IMR-90 (cell line): ENCODE measurements around the gene QSOX2. TPM values are rescaled to one million over a fixed set of nuclear protein-coding genes. Genes with fewer than 3 reads are reported as not detected.

ENCODE experiments used
- ATAC-seq: fragments of 200-7000 bp; cut with Tn5 transposase; 2 replicates; pipeline ENCODE4 v1.9.1; 2020; ENCODE audit warnings: low read depth, mild to moderate bottlenecking, moderate library complexity
- BruUV-seq: library from RNA; stranded (reverse); fragments of 400-500 nt; replicated peaks from 2 replicates; lab custom pipeline; 2021; lab: Mats Ljungman, UMichigan
- CTCF ChIA-PET: fragments of 300-600 bp; formaldehyde crosslinking; extraction: SDS; loops from one replicate; lab custom pipeline; 2021; ENCODE audit warnings: antibody characterized with exemption; lab: Yijun Ruan, JAX
- POLR2A ChIA-PET: fragments of 300-600 bp; sonication (Branson Sonifier 250); formaldehyde crosslinking; loops from one replicate; lab custom pipeline; 2022; ENCODE audit warnings: antibody characterized with exemption; ENCODE audit not compliant: unreplicated experiment; lab: Charles Lee
- DNase-seq: peaks from one replicate; pipeline ENCODE4 v3.0.0; 2013
- H2AFZ ChIP-seq: replicated peaks from 2 replicates; pipeline ENCODE3; 2013; ENCODE audit warnings: low read length, mild to moderate bottlenecking; ENCODE audit not compliant: poor library complexity
- H2AK5ac ChIP-seq: 2 replicates; pipeline ENCODE4 v1.6.1; 2013; ENCODE audit warnings: low read depth, low read length, inconsistent platforms
- H2AK9ac ChIP-seq: replicated peaks from 2 replicates; pipeline ENCODE3; 2013; ENCODE audit warnings: mild to moderate bottlenecking, low read depth, low read length, moderate library complexity; ENCODE audit not compliant: poor library complexity
- H2BK120ac ChIP-seq: 2 replicates; pipeline ENCODE4 v1.6.1; 2013; ENCODE audit warnings: low read depth, low read length, inconsistent platforms
- H2BK15ac ChIP-seq: 3 replicates; pipeline ENCODE4 v1.6.1; 2013; ENCODE audit warnings: low read depth, low read length, inconsistent platforms
- H2BK20ac ChIP-seq: 2 replicates; pipeline ENCODE4 v1.6.1; 2013; ENCODE audit warnings: low read depth, mild to moderate bottlenecking, inconsistent platforms, low read length, moderate library complexity
- H2BK5ac ChIP-seq: 2 replicates; pipeline ENCODE4 v1.6.1; 2013; ENCODE audit warnings: mild to moderate bottlenecking, low read depth, low read length, inconsistent platforms; ENCODE audit not compliant: poor library complexity, severe bottlenecking
- H3K14ac ChIP-seq: replicated peaks from 2 replicates; pipeline ENCODE4 v1.6.1; 2013; ENCODE audit warnings: low read depth, low read length, inconsistent platforms
- H3K18ac ChIP-seq: 2 replicates; pipeline ENCODE4 v1.6.1; 2013; ENCODE audit warnings: low read depth, low read length, control low read depth
- H3K23ac ChIP-seq: 2 replicates; pipeline ENCODE4 v1.6.1; 2013; ENCODE audit warnings: low read depth, low read length, inconsistent platforms
- H3K27ac ChIP-seq: 2 replicates; pipeline ENCODE4 v1.5.1; 2013; ENCODE audit warnings: mild to moderate bottlenecking, control low read depth, low read length; ENCODE audit not compliant: insufficient read depth
- H3K27me3 ChIP-seq: 2 replicates; pipeline ENCODE4 v1.6.1; 2013; ENCODE audit warnings: low read length; ENCODE audit not compliant: control insufficient read depth, insufficient read depth
- H3K36me3 ChIP-seq: 2 replicates; pipeline ENCODE4 v1.6.1; 2013; ENCODE audit warnings: low read length, mixed read lengths; ENCODE audit not compliant: control insufficient read depth, insufficient read depth
- H3K4ac ChIP-seq: 2 replicates; pipeline ENCODE4 v1.6.1; 2013; ENCODE audit warnings: low read depth, low read length, inconsistent platforms
- H3K4me1 ChIP-seq: 2 replicates; pipeline ENCODE4 v1.6.1; 2013; ENCODE audit warnings: low read length, mixed read lengths; ENCODE audit not compliant: control insufficient read depth, insufficient read depth
- H3K4me2 ChIP-seq: 2 replicates; pipeline ENCODE4 v1.6.1; 2013; ENCODE audit warnings: low read depth, mild to moderate bottlenecking, control low read depth, low read length, moderate library complexity
- H3K4me3 ChIP-seq: 2 replicates; pipeline ENCODE4 v1.5.1; 2013; ENCODE audit warnings: low read depth, mild to moderate bottlenecking, control low read depth, low read length, moderate library complexity; ENCODE audit not compliant: insufficient read depth
- H3K56ac ChIP-seq: 2 replicates; pipeline ENCODE4 v1.6.1; 2013; ENCODE audit warnings: low read length, inconsistent platforms; ENCODE audit not compliant: insufficient read depth; ENCODE audit errors: extremely low read depth
- H3K79me1 ChIP-seq, 2 experiments: 2 replicates each; pipeline ENCODE4 v1.6.1; 2013; ENCODE audit warnings: low read length in 2 of 2, inconsistent platforms in 1 of 2, low read depth in 1 of 2
- H3K9ac ChIP-seq: 2 replicates; pipeline ENCODE4 v1.6.1; 2013; ENCODE audit warnings: low read depth, low read length, control low read depth
- H3K9me1 ChIP-seq: 2 replicates; pipeline ENCODE4 v1.6.1; 2013; ENCODE audit warnings: low read length, inconsistent platforms; ENCODE audit not compliant: insufficient read depth
- H3K9me3 ChIP-seq: 2 replicates; pipeline ENCODE4 v1.6.1; 2013; ENCODE audit warnings: low read length; ENCODE audit not compliant: control insufficient read depth, insufficient read depth
- H4K20me1 ChIP-seq: 2 replicates; pipeline ENCODE4 v1.6.1; 2013; ENCODE audit warnings: low read length, inconsistent platforms; ENCODE audit not compliant: insufficient read depth
- H4K5ac ChIP-seq: 2 replicates; pipeline ENCODE4 v1.6.1; 2013; ENCODE audit warnings: mild to moderate bottlenecking, low read depth, low read length, control low read depth
- H4K8ac ChIP-seq, 2 experiments: 2 replicates each; pipeline ENCODE4 v1.6.1; 2013; ENCODE audit warnings: low read depth in 2 of 2, low read length in 2 of 2, control low read depth in 1 of 2, inconsistent platforms in 1 of 2
- H4K91ac ChIP-seq: 2 replicates; pipeline ENCODE4 v1.6.1; 2013; ENCODE audit warnings: low read depth, low read length, inconsistent platforms; ENCODE audit not compliant: insufficient read depth
- MAFK ChIP-seq: IDR thresholded peaks from 2 replicates; pipeline ENCODE4 v1.6.1; 2012; ENCODE audit warnings: low read depth, low read length, improper control_type of control experiment
- MAZ ChIP-seq: IDR thresholded peaks from 2 replicates; pipeline ENCODE4 v1.6.1; 2012; ENCODE audit warnings: low read depth, mild to moderate bottlenecking, low read length, improper control_type of control experiment, moderate library complexity, borderline replicate concordance
- MXI1 ChIP-seq: IDR thresholded peaks from 2 replicates; pipeline ENCODE4 v1.6.1; 2012; ENCODE audit warnings: low read depth, mild to moderate bottlenecking, low read length, moderate library complexity, borderline replicate concordance
- POLR2A ChIP-seq: IDR thresholded peaks from 2 replicates; pipeline ENCODE4 v1.6.1; 2012; ENCODE audit warnings: mild to moderate bottlenecking, low read depth, low read length
- RCOR1 ChIP-seq: IDR thresholded peaks from 2 replicates; pipeline ENCODE4 v1.6.1; 2012; ENCODE audit warnings: mild to moderate bottlenecking, low read length, improper control_type of control experiment; ENCODE audit not compliant: insufficient replicate concordance
- WGBS, 2 experiments: methylation state at CpG; one replicate each; pipeline versions ENCODE4 v1.1.5 to v1.1.7; 2013; ENCODE audit warnings: missing lambda C conversion rate in 2 of 2; ENCODE audit not compliant: insufficient read length in 1 of 2; ENCODE audit errors: extremely low coverage in 2 of 2; 5-methylcytosine and 5-hydroxymethylcytosine counted together
- dilution Hi-C: fragments of 300-500 bp; cut with HindIII; formaldehyde crosslinking; loops from one replicate; pipeline ENCODE4 v1.14.3; 2018; ENCODE audit warnings: low sequenced_read_pairs; ENCODE audit not compliant: unreplicated experiment
- in situ Hi-C: fragments of 300-500 bp; cut with MboI; formaldehyde crosslinking; loops from 3 replicates; pipeline ENCODE4 v1.14.3; 2019; ENCODE audit warnings: low sequenced_read_pairs, inconsistent platforms, mixed read lengths
- intact Hi-C: fragments of 100-400 bp; cut with micrococcal nuclease; formaldehyde crosslinking; loops from 2 replicates; pipeline ENCODE4 v1.10.0; 2022
- polyA plus RNA-seq, 3 experiments: library from polyadenylated mRNA; depleted of rRNA; stranded (reverse); fragments of >200 nt; gene quantifications; 2 replicates each; pipeline ENCODE4 v1.2.3, GENCODE V29; 2012; ENCODE audit warnings: low replicate concordance in 1 of 3
- total RNA-seq: library from RNA; depleted of rRNA; stranded (reverse); fragments of >200 nt; gene quantifications from 2 replicates; pipeline ENCODE4 v1.2.3, GENCODE V29; 2012
- TF ChIP-seq, protein P1 (sequence below): conservative IDR thresholded peaks from 2 replicates; pipeline ENCODE4 v1.5.1; 2012; ENCODE audit warnings: mild to moderate bottlenecking, low read depth, low read length, improper control_type of control experiment

Gene QSOX2
- total and polyA plus RNA-seq, 2 of the 4 experiments (the other 2 are of a cell fraction): 5.9 to 12.9 TPM

DNA sequence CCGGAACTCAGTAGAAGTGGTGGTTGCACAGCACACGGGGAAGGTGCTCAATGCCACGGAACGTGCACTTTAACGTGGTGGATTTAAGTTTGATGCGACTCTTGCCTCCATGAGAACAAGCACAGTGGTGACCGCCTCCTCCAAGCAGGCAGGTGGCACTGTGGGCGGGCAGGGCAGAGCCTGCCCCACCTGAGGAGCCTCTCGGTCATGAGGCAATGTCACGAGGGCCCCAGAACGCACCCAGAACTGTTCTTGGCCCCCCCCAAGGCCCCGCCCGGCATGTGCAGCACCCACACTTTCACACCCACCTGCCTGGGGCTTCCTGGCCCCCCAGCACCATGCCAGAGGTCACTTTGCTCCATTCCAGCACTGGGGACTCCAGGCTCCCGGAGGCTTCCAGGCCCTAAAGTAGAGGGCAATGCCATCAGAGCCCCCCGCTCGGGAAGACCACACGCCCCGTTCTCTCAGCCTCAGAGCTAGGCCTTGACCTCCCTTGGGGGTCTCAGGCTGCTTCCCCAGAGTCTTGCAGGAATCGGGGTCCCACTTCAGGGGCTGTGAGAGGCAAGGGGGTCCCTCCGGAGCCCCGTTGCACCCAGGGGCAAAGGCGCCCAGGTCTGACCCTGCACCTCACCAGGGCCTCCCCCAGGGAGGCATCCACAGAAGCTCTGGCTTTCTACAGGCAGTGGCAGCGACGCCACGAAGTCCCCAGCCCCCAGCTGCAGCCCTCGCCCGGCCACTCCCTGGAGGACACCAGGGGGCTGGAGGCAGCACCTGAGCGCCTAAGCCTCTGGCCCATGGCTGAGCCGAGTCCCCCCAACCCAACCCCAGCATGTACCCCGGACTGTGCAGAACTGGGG is 44.3 kb upstream of the QSOX2 start:
- BruUV-seq: no TSS peak
- intact Hi-C loops: no loop called here
- Histone ChIP-seq H3K4me1 (no peaks in the 10 kb centered on the region), H3K4me2 (no peak overlapping the region), H3K4ac (no peak overlapping the region), H2BK120ac (no peak overlapping the region), H3K56ac (no peak overlapping the region), H2BK20ac (no peak overlapping the region), H2BK15ac (no peak overlapping the region), H3K4me3 (no peak overlapping the region), H3K79me1 (no peaks in the 10 kb centered on the region), H2AK9ac (no peak overlapping the region), H3K23ac (no peak overlapping the region), H2AK5ac (no peak overlapping the region), H3K18ac (no peak overlapping the region), H4K20me1 (no peaks in the 10 kb centered on the region), H3K27me3 (peaks cover 31% of the 10 kb centered on the region; the same call in 1 of the 2 replicates), H4K91ac (no peak overlapping the region), H4K5ac (no peak overlapping the region), H3K9me1 (no peaks in the 10 kb centered on the region), H2AFZ (no peak overlapping the region), H3K9ac (no peak overlapping the region), H3K36me3 (no peaks in the 10 kb centered on the region), H3K27ac (no peak overlapping the region), H3K9me3 (no peaks in the 10 kb centered on the region; the same call in 1 of the 2 replicates), H3K14ac (no peak overlapping the region), H2BK5ac (no peak overlapping the region), H4K8ac (no peak overlapping the region)
- ATAC-seq (no peak), DNase-seq (no peak)
- dilution Hi-C loops: no loop called here
- 88% methylated on average over 8 of the region's 30 CpGs; no CpG with 5 or more reads in 1 of the 2 experiments for WGBS, 2 experiments
- in situ Hi-C loops: no loop called here
- POLR2A ChIA-PET: no interaction called here
- TF ChIP-seq, protein P1, sequence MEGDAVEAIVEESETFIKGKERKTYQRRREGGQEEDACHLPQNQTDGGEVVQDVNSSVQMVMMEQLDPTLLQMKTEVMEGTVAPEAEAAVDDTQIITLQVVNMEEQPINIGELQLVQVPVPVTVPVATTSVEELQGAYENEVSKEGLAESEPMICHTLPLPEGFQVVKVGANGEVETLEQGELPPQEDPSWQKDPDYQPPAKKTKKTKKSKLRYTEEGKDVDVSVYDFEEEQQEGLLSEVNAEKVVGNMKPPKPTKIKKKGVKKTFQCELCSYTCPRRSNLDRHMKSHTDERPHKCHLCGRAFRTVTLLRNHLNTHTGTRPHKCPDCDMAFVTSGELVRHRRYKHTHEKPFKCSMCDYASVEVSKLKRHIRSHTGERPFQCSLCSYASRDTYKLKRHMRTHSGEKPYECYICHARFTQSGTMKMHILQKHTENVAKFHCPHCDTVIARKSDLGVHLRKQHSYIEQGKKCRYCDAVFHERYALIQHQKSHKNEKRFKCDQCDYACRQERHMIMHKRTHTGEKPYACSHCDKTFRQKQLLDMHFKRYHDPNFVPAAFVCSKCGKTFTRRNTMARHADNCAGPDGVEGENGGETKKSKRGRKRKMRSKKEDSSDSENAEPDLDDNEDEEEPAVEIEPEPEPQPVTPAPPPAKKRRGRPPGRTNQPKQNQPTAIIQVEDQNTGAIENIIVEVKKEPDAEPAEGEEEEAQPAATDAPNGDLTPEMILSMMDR: no peak
- no peak for TF ChIP-seq RCOR1
- no peak for TF ChIP-seq MAFK
- TF ChIP-seq MXI1: no peak
- no peak for TF ChIP-seq MAZ
- no peak for TF ChIP-seq POLR2A
- CTCF ChIA-PET: no interaction called here
